ENCODE results near the gene KLF3.

The KLF3 gene

GRCh38 chr4:38659346-38659745 lies 4.7 kb upstream of the KLF3 start:
- no peak for FAIRE-seq

GRCh38 chr4:38660838-38661237 lies 3.2 kb upstream of the KLF3 start:
- FAIRE-seq, result no peak

- no peak for FAIRE-seq
These were observed 2.6 kb upstream of the KLF3 start for GRCh38 chr4:38661371-38661770.

GRCh38 chr4:38662522-38663089 lies 1.4 kb upstream of the KLF3 start:
- FAIRE-seq, result no peak

- FAIRE-seq, result no peak
These were observed 754 bp upstream of the KLF3 start for GRCh38 chr4:38663090-38663800.

GRCh38 chr4:38664706-38665401 lies 855 bp downstream of the KLF3 start:
- FAIRE-seq, result no peak

GRCh38 chr4:38665551-38666411 lies 1.8 kb downstream of the KLF3 start:
- FAIRE-seq, result no peak

- no peak for FAIRE-seq
These were observed 2.7 kb downstream of the KLF3 start for GRCh38 chr4:38666766-38667084.

GRCh38 chr4:38667085-38667893 lies 3.3 kb downstream of the KLF3 start:
- peak; percentile 92 for FAIRE-seq

GRCh38 chr4:38668203-38668971 lies 4.4 kb downstream of the KLF3 start:
- no peak for FAIRE-seq

- no peak for FAIRE-seq
These were observed 5.2 kb downstream of the KLF3 start for GRCh38 chr4:38669208-38669607.

- FAIRE-seq, result no peak
These were observed 6.3 kb downstream of the KLF3 start for GRCh38 chr4:38670109-38670901.

GRCh38 chr4:38670939-38671591 lies 7.1 kb downstream of the KLF3 start:
- no peak for FAIRE-seq

- FAIRE-seq, result no peak
These were observed 7.6 kb downstream of the KLF3 start for GRCh38 chr4:38671592-38671940.

GRCh38 chr4:38672074-38672396 lies 8.0 kb downstream of the KLF3 start:
- no peak for FAIRE-seq

GRCh38 chr4:38672397-38673129 lies 8.6 kb downstream of the KLF3 start:
- no peak for FAIRE-seq

- FAIRE-seq, result no peak
These were observed 9.4 kb downstream of the KLF3 start for GRCh38 chr4:38673130-38673978.

GRCh38 chr4:38674258-38675144 lies 10.5 kb downstream of the KLF3 start:
- FAIRE-seq, result no peak

Data from endometrium (tissue), 2 donors.